Urothelium cell line (cell line): ENCODE data around the gene SMARCB1.
A peak's percentile ranks its signal among the peaks of the same experiment; 100 is the strongest.

Experiments used
- DNase-seq: peaks from one replicate; pipeline ENCODE4 v3.0.0; 2011; ENCODE audit warnings: low spot score, mixed read lengths
- FAIRE-seq: peaks from 2 replicates; lab custom pipeline; 2011; peaks lifted over from hg19 to GRCh38; lab: Jason Lieb, UNC

The SMARCB1 gene

DNA sequence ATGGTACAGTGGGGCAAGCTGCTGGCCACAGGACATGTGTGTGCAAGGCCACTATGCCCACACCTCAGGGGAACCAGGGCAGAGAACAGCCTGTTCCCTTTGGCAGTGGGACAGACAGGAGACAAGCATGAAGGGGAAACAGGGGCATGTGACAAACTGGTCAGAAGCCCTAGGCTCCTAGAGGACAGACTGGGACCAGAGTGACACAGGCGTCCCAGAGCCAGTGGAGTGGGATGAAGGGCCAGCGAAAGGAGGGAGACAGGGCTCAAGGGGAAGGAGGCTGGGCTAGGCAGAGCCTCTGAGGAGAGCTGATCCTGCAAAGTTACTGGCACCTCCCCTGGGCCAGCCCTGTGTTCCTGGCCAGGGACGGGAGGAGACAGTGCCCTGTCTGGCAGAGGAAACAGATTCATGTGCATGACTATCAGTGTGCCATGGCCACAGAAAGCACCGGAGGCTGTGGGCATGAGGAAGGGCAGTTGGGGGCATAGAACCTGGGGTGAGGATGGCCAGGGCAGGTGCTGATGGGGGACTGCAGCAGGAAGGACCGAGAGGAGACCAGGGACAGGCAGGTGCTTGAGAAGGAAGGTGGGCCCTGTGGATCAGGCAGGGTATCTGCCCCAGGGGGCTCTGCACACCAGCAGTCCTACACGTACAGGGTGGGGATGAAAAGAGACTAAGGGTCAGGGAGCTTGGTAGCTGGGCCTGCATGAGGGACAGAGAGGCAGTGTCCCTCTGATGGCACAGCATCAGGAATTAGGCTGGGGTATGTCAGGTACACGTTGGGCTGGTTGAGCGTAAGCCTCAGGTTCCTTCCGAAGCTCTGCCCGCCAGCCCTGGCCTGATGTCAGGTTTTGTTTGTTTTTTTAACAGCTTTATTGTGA lies 42.3 kb downstream of the SMARCB1 start:
- DNase-seq: no peak
- no peak for FAIRE-seq

DNA sequence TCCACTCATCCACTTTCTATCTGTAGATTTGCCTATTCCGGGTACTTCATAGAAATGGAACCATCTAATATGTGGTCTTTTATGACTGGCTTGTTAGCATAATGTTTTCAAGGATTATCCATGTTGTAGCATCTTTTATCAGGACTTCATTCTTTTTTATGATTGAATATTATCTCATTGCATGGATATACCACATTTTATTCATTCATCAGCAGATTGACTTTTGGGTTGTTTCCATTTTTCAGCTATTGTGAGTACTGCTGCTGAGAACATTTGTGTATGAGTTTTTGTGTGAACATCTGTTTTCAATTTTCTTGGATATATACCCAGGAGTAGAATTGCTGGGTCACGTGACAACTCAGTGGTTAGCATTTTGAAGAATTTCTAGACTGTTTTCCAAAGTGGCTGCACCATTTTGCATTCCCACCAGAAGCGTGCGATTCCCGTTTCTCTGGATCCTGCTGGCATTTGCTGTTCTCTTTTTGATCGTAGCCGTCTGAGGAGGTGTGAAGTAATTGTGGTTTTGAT lies 43.1 kb downstream of the SMARCB1 start:
- DNase-seq (no peak), FAIRE-seq (no peak)

- FAIRE-seq (peak; percentile 48), DNase-seq (no peak)
Measured at GRCh38 chr22:23831261-23831660, 44.5 kb downstream of the SMARCB1 start.

DNA sequence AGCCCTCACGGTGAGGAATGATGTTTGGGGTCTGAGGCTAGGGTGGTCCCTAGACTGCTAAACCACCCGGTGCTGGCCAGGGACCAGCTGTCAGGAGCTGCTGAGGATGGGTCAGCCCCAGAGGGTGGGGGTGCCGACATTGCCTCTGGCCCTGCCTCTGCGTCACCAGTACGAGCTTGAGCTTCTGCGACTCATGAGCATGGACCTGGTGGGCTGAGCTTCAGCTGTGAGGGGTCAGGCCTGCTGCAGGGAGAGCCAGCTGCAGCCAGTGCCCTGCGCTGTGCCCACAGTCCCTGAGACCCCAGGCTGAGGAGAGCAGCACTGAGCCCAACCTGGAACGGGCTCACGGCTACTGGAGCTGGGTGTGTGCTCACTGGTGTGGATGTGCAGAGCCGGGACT lies 45.0 kb downstream of the SMARCB1 start:
- FAIRE-seq: no peak
- DNase-seq: no peak

GRCh38 chr22:23832226-23833016 lies 45.7 kb downstream of the SMARCB1 start:
- DNase-seq (no peak), FAIRE-seq (no peak)

- no peak for DNase-seq
- FAIRE-seq: peak; percentile 27
Measured at GRCh38 chr22:23833017-23833751, 46.4 kb downstream of the SMARCB1 start.

- FAIRE-seq: no peak
Measured at GRCh38 chr22:23833911-23834317, 47.1 kb downstream of the SMARCB1 start.

GRCh38 chr22:23834406-23834792 lies 47.6 kb downstream of the SMARCB1 start:
- FAIRE-seq: no peak
- DNase-seq: no peak

More at GRCh38 chr22:23833911-23834317, 47.1 kb downstream of the SMARCB1 start:
- no peak for DNase-seq

DNA sequence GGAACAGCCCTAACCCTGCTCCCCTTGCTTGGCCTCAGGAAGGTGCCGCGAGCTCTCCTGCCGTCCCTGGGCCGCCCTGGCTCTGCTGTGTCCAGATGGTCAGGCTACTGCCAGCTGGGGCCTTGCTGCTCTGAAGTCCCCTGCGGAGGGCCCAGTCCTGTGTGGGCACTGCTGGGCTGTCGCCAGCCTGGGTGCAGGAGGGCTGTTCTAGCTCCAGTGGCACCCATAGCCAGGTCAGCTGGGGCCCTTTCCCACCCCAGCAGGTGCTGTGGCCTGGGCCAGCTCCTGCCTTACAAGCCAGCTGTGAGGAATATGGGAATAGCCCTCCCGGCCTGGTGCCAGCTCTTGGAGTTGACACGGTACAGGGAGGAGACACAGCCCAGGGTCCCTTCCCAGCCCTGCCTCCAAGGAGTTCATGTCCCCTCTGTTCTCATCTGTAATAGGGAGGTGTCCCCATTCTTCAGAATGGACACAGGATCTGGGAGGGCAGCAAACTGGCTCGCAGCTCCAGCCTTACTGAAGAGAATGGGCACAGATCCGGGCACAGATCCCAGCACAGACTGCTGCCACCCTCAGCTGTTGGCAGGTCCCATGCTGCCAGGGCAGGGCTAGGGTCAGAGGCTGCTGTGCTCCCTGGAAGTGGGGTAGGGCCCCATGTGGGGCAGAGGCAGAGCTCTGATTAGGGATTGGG lies 48.2 kb downstream of the SMARCB1 start:
- FAIRE-seq: peak; percentile 67

GRCh38 chr22:23835484-23836144 lies 48.8 kb downstream of the SMARCB1 start:
- DNase-seq: no peak

More for the DNA sequence above, 48.2 kb downstream of the SMARCB1 start:
- no peak for DNase-seq

DNA sequence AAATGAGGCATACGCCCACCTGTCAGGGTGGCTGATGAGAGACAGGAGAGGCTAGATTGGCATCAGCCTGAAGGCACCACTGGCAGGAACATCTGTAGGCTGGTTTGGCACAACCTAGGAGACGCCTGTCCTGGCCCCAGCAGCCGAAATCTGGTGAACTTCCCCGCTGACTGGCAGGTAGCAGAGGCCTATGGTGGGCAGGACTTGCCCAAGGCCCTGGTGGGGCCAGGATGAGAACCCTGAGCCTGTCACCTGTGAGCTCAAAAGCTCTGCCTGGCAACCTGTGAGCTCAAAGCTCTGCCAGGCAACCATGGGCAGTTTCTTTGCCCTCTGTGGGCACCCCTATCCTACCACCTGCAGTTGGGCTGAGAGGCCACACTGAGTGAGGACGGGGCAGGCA lies 49.5 kb downstream of the SMARCB1 start:
- DNase-seq: no peak
- FAIRE-seq: no peak

More at GRCh38 chr22:23835484-23836144, 48.8 kb downstream of the SMARCB1 start:
- FAIRE-seq: no peak

DNA sequence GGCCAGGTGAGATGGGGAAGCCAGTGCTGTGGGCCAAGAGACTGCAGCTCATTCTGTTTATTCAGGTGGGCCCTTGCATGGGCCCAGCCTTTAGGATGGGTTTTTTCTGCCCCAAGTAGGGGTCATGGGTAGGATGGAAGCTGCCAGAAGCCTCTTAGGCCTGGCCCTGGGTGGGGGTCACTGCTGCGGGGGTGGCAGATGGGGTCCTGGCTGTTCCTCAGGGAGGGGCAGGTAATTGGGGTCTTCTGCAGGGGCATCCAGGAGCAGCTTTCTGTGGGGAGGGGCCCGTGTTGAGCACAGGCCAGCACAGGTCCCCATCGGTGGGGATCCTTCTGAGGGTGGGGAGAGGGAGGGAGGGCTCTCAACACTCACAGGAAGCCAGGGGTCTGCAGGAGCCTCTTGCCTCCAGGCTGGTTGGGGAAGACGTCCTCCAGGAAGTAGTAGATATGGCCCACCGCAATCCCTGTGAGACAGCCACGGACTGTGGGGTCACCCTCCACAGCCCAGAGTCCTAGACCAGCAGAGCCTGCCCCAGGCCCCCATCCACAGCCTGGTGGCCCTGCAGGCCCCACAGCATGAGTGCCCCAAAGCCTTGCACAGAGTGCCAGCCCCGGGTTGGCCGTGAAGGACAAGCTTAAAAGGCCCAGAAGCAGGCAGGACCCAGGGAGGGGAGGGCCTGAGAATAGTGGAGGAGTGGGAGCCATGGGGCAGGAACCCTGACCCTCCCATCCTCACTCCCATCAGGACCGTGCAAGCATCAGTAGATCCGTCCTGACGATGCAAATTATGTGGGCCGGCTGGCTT lies 50.1 kb downstream of the SMARCB1 start:
- DNase-seq (no peak), FAIRE-seq (no peak)

DNA sequence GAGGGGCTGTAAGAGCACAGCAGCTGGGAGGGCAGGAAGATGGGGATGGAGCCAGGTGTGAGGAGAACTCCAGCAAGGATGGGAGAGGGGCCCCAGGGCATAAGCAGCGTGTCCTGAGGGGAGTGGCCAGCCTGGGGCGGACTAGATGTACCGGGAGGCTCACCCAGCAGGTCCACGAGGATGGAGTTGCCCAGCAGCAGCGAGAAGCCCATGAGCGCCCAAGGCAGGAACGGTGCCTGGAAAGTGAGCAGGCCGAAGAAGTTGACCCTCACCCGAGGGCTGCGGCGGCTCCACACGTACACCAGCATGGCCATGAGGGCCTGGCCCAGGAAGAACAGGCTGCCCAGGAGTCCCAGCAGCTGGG lies 50.7 kb downstream of the SMARCB1 start:
- no peak for FAIRE-seq

DNA sequence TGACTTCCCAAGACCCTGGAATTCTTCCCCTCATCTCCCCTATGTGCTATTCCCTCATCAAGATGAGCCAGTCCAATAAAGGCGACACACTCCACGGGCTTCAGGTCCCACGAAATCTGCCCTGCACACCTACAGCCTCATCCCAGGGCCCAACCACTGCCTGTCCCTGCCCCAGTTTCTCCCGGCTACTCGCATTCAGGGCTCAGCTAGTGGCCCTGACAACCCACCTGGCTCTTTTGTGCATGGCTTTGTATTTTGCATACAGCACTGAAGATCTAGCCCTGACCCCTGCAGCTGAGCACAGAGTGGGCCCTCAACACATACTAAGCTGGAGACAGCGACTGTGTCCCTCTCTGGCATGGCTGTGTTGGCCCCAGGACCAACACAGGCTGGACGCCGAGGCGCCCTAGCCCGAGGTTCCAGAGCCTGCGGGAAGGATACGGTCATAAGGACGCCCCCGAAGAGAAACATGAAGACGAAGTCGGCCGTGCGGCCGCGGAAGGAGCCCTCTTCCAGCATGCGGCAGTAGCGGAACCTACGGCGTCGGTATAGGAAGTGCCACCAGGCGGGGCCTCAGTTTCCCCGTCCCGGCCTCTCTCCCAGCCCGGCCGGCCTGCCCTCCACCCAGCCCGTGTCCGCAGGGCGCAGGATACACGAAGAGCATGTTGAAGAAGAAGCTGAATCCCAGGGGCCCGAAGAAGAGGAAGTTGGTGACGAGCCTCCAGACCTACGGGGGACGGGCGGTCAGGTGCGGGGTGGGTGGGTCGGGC lies 51.3 kb downstream of the SMARCB1 start:
- FAIRE-seq (peak; percentile 61), DNase-seq (no peak)

More for the DNA sequence above, 50.7 kb downstream of the SMARCB1 start:
- no peak for DNase-seq

GRCh38 chr22:23838681-23839468 lies 52.1 kb downstream of the SMARCB1 start, which contains the start of gene DERL3:
TSS of gene DERL3 (minus strand) at chr22:23839006. CDS start at chr22:23838987, 19 bp downstream.
- DNase-seq (no peak), FAIRE-seq (no peak)

GRCh38 chr22:23840026-23840425 lies 53.3 kb downstream of the SMARCB1 start:
- FAIRE-seq (no peak), DNase-seq (no peak)

- FAIRE-seq (no peak), DNase-seq (no peak)
Measured at GRCh38 chr22:23841292-23841691, 54.5 kb downstream of the SMARCB1 start.
